Measurements from ENCODE around the gene FNDC3B. TPM values are rescaled to one million over a fixed set of nuclear protein-coding genes. Genes with fewer than 3 reads are reported as not detected.

The FNDC3B gene
- total and polyA plus RNA-seq, 9 of the 15 experiments (the other 6 are each of a cell fraction or from before 2014, with no cell fraction given): 7.0 to 35.8 (median 16.2) TPM

DNA sequence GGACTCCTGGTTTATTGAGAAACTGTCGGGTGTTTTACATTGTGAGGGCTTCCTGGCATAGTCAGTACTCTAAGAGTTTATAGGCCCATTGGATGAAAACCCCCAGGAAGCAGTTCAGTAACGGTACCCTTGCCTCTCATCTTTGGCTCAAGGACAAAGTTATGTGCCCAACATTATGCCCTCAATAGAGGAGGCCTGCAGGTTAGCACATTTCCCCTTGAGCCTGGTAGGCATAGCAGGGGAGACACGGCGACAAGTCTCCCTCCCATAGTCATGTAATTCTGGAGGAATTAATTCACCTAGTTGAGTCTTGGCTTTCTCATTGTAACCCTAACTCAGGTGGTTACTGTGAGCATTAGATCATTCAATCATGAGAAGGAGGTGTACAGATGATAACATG is 348.4 kb downstream of the FNDC3B start (continued):
- TF ChIP-seq RBBP5 (IDR thresholded peaks at IDR 0.05; ENCODE audit: borderline replicate concordance, insufficient read depth, low read length, poor library complexity, severe bottlenecking) (no peak), CAMTA2 (CRISPR knock-in tag; conservative IDR thresholded peaks at IDR 0.05) (no peak), NFYB (IDR thresholded peaks at IDR 0.05; ENCODE audit: extremely low read depth, insufficient read length) (no peak), CHD2 (IDR thresholded peaks at IDR 0.05; ENCODE audit: low read depth, low read length) (no peak), RAD21 (CRISPR knock-in tag; conservative IDR thresholded peaks at IDR 0.05 in 1 of 2, IDR thresholded peaks at IDR 0.05 in 1 of 2) (no peak), ETV6 (IDR thresholded peaks at IDR 0.05; ENCODE audit: borderline replicate concordance in 1 of 2, low read depth in 2 of 2, low read length in 1 of 2) (no peak), ETV6 (CRISPR knock-in tag; IDR thresholded peaks at IDR 0.05; ENCODE audit: borderline replicate concordance) (no peak), NFIX (CRISPR knock-in tag; IDR thresholded peaks at IDR 0.05; ENCODE audit: low read depth) (no peak), ZFX (CRISPR knock-in tag; IDR thresholded peaks at IDR 0.05) (no peak)
- TF ChIP-seq, protein P1, sequence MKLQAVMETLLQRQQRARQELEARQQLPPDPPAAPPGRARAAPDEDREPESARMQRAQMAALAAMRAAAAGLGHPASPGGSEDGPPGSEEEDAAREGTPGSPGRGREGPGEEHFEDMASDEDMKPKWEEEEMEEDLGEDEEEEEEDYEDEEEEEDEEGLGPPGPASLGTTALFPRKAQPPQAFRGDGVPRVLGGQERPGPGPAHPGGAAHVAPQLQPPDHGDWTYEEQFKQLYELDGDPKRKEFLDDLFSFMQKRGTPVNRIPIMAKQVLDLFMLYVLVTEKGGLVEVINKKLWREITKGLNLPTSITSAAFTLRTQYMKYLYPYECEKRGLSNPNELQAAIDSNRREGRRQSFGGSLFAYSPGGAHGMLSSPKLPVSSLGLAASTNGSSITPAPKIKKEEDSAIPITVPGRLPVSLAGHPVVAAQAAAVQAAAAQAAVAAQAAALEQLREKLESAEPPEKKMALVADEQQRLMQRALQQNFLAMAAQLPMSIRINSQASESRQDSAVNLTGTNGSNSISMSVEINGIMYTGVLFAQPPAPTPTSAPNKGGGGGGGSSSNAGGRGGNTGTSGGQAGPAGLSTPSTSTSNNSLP (IDR thresholded peaks at IDR 0.05; ENCODE audit: borderline replicate concordance, low read depth, low read length): no peak
